ENCODE results near the gene SLX9.

The SLX9 gene

GRCh38 chr21:44985441-44986401 is 45.9 kb downstream of the SLX9 start:
- DNase-seq (ENCODE audit: low read depth in 1 of 2, low spot score in 1 of 2): no peak
- H3K4me3 ChIP-seq (replicated peaks; ENCODE audit: insufficient read depth, low read length): no peak overlapping the region
- no peaks in the 10 kb centered on the region for H3K27me3 ChIP-seq (ENCODE audit: insufficient read depth, poor library complexity, severe bottlenecking)
- no peak overlapping the region for H3K27ac ChIP-seq (replicated peaks)
- TF ChIP-seq CTCF (IDR thresholded peaks at IDR 0.05; ENCODE audit: insufficient read depth, low read length): no peak
- no peak for TF ChIP-seq SPI1 (IDR thresholded peaks at IDR 0.05; ENCODE audit: borderline replicate concordance, low read depth)
- no peak for TF ChIP-seq REST (IDR thresholded peaks at IDR 0.05; ENCODE audit: insufficient replicate concordance, low read depth)
- TF ChIP-seq GABPA (IDR thresholded peaks at IDR 0.05; ENCODE audit: low read depth): no peak
- TF ChIP-seq POLR2AphosphoS5 (IDR thresholded peaks at IDR 0.05; ENCODE audit: low read depth): no peak

- TF ChIP-seq CTCF (IDR thresholded peaks at IDR 0.05; ENCODE audit: insufficient read depth, low read length) (no peak), REST (IDR thresholded peaks at IDR 0.05; ENCODE audit: insufficient replicate concordance, low read depth) (no peak), SPI1 (IDR thresholded peaks at IDR 0.05; ENCODE audit: borderline replicate concordance, low read depth) (no peak), POLR2AphosphoS5 (IDR thresholded peaks at IDR 0.05; ENCODE audit: low read depth) (no peak), GABPA (IDR thresholded peaks at IDR 0.05; ENCODE audit: low read depth) (no peak)
- Histone ChIP-seq H3K27me3 (ENCODE audit: insufficient read depth, poor library complexity, severe bottlenecking) (no peaks in the 10 kb centered on the region), H3K4me3 (replicated peaks; ENCODE audit: insufficient read depth, low read length) (no peak overlapping the region), H3K27ac (replicated peaks) (no peak overlapping the region)
- no peak for DNase-seq (ENCODE audit: low read depth in 1 of 2, low spot score in 1 of 2)
Observed at GRCh38 chr21:44986471-44987291, 46.9 kb downstream of the SLX9 start.

GRCh38 chr21:44987301-44987885 is 47.6 kb downstream of the SLX9 start:
- Histone ChIP-seq H3K4me3 (replicated peaks; ENCODE audit: insufficient read depth, low read length) (no peak overlapping the region), H3K27me3 (ENCODE audit: insufficient read depth, poor library complexity, severe bottlenecking) (no peaks in the 10 kb centered on the region), H3K27ac (replicated peaks) (no peak overlapping the region)
- TF ChIP-seq POLR2AphosphoS5 (IDR thresholded peaks at IDR 0.05; ENCODE audit: low read depth) (no peak), SPI1 (IDR thresholded peaks at IDR 0.05; ENCODE audit: borderline replicate concordance, low read depth) (no peak), REST (IDR thresholded peaks at IDR 0.05; ENCODE audit: insufficient replicate concordance, low read depth) (no peak), CTCF (IDR thresholded peaks at IDR 0.05; ENCODE audit: insufficient read depth, low read length) (no peak), GABPA (IDR thresholded peaks at IDR 0.05; ENCODE audit: low read depth) (no peak)
- DNase-seq (ENCODE audit: low read depth in 1 of 2, low spot score in 1 of 2): no peak

Measured in HL-60 (cell line).